Cardiac septum (tissue), 1 donor: ENCODE results near the gene CAPN12. TPM values are rescaled to one million over a fixed set of nuclear protein-coding genes. Genes with fewer than 3 reads are reported as not detected.
A peak's percentile ranks its signal among the peaks of the same experiment; 100 is the strongest.
"Not testable (repeated sequence)": the region's sequence is repeated elsewhere in the genome, so short reads cannot be mapped to it uniquely, and the experiment has no call there.

Experiments
- DNase-seq: peaks from one replicate; pipeline ENCODE4 v3.0.0-alpha.2; 2020; ENCODE audit warnings: low spot score
- intact Hi-C: fragments of 100-400 bp; cut with DNase I; formaldehyde crosslinking; loops from one replicate; pipeline ENCODE4 v1.14.0; 2022
- long read RNA-seq: library from polyadenylated mRNA; unstranded; transcript quantifications from one replicate; pipeline ENCODE4 v2.0.0, GENCODE V29; 2021
- total RNA-seq: library from RNA; stranded (reverse); fragmentation: NEBNext Ultra II Directional; extraction: Animal tissue kit (Norgen Biotek cat#: 25700); gene quantifications from one replicate; pipeline ENCODE4 v1.2.1, GENCODE V29; 2021
- donor health status: DM: no; HTN: no; CAD: no.

CAPN12 gene
- total RNA-seq: 1.7 TPM
- long read RNA-seq, transcript CAPN12-211 (1 exons, 2,552 nt): major isoform, 7 of 13 reads
- long read RNA-seq, partial matches to known transcripts: 0 of 13 reads
- long read RNA-seq, other reads (novel, unspliced or antisense): 6 of 13 reads

GRCh38 chr19:38744298-38744681 is at the start of gene CAPN12:
TSS of gene CAPN12 (minus strand) at chr19:38744474. CDS start at chr19:38744165, 309 bp downstream.
- DNase-seq: peak; percentile 62
- intact Hi-C loops: no loop called here

DNA sequence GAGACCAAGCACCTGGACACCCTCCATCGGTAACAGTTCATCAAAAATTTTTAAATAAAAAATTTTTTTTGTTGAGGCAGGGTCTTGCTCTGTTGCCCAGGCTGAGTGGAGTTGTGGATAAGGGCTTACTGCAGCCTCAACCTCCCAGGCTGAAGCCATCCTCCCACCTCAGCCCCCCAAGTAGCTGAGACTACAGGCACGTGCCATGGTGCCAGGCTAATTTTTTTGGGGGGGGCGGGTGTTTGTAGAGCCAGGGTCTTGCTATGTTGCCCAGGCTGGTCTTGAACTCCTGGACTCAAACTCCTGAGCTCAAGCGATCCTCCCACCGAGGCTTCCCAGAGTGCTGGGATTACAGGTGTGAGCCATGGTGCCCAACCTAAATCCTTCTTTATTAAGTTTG is 49.4 kb upstream of the CAPN12 start:
- intact Hi-C loops: no loop called here
- no peak for DNase-seq

GRCh38 chr19:38793177-38793576 is 48.9 kb upstream of the CAPN12 start:
- intact Hi-C loops: no loop called here

DNA sequence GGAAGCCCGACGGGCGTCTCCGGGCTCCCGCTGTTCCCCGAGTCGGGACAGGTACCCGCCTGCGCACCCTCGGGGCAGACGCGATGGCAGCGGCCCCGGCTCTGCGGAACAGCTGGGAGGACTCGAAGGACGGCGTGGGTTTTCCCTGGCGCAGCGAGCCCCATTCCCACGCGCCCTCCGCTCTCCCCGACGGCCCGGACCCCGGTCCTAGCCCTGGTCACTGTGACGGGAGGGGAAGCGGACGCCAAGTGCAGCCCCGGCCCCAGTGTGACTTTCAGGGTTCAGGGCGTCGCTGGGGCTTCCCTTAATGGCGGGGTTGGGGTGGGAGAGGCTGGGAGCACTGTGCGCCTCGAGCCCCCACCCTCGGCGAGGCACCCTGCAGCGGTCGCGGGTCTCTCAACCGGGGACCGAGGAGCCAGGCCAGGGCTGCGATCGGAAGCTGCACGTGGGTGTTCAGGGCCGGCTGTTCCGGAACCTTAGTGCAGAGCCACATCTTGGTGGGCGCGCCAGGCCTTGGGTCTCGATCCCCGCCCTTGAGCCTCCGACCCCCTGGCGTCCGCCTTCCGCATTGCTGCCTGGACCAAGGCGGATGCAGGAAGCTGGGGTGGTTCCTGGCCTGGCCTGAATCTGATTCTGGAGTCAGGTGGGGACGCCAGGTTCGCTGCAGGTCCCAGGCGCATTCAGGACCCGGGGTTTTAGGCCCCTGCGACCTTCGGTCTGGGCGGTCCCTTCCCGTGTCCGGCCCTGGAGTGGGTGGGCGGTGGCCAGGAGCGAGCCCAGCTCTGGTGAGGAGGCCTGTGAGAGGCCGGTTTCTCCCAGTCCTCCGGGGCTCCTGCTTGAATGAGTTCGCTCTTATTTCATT is 48.2 kb upstream of the CAPN12 start:
- intact Hi-C loops: no loop called here
- no peak for DNase-seq

More at GRCh38 chr19:38793177-38793576, 48.9 kb upstream of the CAPN12 start:
- no peak for DNase-seq

DNA sequence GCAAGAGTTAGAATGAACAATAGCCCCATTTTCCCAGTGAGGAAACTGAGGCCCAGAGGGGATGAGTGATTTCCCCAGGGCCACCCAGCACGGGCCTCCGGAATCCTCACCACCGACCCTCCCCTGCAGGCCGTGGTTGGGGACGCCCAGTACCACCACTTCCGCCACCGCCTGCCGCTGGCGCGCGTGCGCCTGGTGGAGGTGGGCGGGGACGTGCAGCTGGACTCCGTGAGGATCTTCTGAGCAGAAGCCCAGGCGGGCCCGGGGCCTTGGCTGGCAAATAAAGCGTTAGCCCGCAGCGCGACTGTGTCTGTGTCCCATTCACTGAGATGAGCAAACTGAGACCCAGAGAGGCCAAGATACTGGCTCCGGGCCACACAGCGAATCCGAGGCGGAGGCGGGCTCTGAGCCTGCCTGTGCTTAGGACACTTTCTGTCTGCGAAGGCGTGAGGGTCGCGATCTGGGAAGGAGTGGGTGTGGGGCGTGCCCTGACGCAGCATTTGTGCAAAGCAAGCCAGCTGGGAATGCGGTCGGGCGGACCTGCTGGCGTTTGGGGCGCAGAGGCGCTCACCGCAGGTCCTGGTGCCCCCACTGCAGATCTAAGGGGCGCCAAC is 47.3 kb upstream of the CAPN12 start:
- intact Hi-C loops: not testable (repeated sequence)

GRCh38 chr19:38790507-38791403 is 46.5 kb upstream of the CAPN12 start:
- DNase-seq, intact Hi-C loops: not testable (repeated sequence)

More for the DNA sequence above, 47.3 kb upstream of the CAPN12 start:
- DNase-seq: not testable (repeated sequence)

DNA sequence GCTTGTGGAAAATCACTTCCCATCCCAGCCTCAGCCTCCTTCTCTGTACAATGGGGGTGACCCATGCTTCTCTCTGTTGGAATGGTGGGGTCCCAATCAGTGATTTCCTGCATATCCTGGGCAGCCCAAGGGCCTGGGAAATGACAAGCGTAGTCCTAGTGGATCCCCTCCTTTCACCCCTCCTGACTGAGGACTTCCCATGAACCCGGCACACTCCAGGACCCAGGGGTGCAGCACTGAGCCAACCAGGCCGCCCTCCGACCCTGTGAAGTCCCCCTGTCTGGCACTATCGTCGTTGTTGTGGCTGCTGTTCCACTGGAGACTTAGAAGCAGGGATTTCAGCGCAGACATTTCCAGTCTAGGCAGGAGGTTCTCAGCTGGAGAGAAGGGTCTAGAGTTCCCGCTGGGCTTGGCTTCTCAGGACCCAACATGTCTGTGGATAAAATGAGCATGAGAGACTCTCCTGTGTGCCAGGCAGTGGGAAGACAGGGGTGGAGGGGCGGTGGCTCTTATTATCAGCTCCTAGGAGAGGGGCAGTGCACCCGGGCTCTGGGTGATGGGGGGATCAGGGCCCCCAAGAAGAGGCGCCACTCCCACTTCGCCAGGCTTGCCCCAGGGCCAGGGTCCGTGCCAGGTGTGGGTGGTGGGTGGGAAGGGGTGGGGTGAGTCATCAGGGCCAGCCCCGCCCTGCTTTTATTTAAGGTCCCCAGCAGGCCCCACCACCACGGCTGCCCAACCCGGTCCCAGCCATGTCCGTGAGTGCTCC is 44.4 kb upstream of the CAPN12 start, which contains the start of gene LGALS7B:
Gene LGALS7B (plus strand): TSS at position 723 of the 766 bp plus-strand sequence. CDS start 27 bp downstream, at position 750.
- DNase-seq: no peak
- intact Hi-C loops: no loop called here

GRCh38 chr19:38786572-38787265 is 42.4 kb upstream of the CAPN12 start:
- DNase-seq: no peak
- intact Hi-C loops: loop anchor here (2.0 kb wide), 1 partner anchor 54 kb away; no protein-coding TSS in a partner anchor

DNA sequence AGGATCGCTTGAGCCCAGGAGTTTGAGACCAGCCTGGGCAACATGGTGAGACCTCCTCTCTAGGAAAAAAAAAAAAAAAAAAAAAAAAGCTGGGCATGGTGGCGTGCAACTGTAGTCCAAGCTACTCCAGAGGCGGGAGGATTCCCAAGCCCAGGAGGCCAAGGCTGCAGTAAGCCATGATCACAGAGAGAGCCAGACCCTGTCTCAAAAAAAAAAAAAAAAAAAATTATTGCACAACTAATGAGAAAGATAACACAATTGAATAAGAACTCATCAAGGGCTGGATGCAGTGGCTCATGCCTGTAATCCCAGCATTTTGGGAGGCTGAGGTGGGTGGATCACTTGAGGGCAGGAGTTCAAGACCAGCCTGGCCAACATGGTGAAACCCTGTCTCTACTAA is 41.8 kb upstream of the CAPN12 start:
- not testable (repeated sequence) for DNase-seq
- intact Hi-C loops: loop anchor here (2.0 kb wide), 1 partner anchor 53 kb away; no protein-coding TSS in a partner anchor

DNA sequence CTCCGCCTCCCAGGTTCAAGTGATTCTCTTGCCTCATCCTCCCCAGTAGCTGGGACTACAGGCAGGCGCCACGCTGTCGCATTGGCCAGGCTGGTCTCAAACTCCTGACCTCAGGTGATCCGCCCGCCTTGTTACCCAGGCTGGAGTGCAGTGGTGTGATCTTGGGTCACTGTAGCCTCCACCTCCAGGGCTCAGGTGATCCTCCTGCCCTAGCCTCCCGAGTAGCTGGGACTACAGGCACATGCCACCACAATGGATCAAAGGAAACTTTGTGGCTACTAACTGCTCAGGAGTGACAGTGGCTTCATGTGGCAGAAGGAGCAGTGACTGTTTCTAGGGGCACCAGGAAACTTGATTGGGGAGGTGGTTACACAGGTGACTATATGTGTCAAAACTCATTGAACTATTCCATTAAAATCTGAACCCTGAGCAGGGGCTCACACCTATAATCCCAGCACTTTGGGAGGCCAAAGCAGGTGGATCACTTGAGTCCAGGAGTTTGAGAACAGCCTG is 41.0 kb upstream of the CAPN12 start:
- no peak for DNase-seq
- intact Hi-C loops: no loop called here

- intact Hi-C loops: no loop called here
- no peak for DNase-seq
Observed at GRCh38 chr19:38784224-38784623, 40.0 kb upstream of the CAPN12 start.

GRCh38 chr19:38782212-38782611 is 37.9 kb upstream of the CAPN12 start:
- DNase-seq, intact Hi-C loops: not testable (repeated sequence)

- DNase-seq: no peak
- intact Hi-C loops: no loop called here
Observed at GRCh38 chr19:38781058-38781457, 36.8 kb upstream of the CAPN12 start.

GRCh38 chr19:38780443-38780842 is 36.2 kb upstream of the CAPN12 start:
- intact Hi-C loops: no loop called here
- DNase-seq: no peak

DNA sequence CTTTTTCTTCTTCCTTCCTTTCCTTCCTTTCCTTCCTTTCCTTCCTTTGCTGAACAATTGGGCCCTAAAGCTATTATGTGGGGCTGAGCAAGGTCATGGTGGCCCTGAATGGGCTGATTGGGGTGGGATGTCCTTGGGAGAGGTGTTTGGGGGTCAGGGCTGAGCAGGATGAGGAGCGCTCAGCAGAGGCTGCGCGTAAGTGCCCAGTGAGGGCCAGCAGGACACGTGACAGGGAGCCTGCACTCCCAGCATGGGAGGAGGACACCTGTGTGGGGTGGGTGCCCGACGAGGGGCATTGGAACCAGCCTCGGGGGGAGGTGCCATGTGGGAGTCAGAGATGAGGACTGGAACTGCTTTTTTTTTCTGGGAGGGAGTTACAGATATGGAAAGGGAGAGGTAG is 34.5 kb upstream of the CAPN12 start:
- intact Hi-C loops: no loop called here
- no peak for DNase-seq

DNA sequence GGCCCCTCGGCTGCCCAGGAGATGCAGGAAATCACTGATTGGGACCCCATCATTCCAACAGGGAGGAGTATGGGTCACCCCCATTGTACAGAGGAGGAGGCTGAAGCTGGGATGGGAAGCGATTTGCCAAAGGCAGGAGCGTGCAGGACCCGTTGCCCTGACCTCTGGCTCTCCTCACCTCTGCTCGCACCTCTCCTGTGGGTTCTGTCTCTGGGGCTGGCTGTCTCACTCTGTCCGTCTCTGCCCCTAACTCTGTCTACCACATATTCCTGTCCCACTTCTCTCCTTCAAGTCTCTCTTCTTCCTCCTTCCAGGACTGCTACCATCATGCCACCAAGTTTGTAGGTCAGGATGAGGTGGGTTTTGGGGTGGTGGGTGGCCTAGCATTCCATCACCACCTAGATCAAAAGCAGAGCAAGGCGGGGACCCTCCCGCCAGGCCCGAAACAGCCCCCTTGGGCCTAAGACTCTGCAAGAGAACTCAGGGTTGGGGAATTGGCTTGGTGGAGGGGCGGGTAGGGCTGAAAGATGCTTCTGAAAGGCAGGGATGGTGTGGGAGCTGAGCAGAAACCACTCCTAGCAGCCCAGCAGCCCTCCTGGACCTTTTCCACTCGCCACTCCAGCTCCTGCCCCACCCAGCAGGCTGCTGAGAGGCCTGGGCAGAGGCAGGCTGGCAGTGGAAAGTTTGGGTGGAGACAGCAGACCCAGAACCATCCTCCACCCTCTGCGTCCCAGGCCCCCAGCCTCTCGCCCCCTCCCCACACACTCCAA is 30.1 kb upstream of the CAPN12 start:
- no peak for DNase-seq
- intact Hi-C loops: no loop called here

DNA sequence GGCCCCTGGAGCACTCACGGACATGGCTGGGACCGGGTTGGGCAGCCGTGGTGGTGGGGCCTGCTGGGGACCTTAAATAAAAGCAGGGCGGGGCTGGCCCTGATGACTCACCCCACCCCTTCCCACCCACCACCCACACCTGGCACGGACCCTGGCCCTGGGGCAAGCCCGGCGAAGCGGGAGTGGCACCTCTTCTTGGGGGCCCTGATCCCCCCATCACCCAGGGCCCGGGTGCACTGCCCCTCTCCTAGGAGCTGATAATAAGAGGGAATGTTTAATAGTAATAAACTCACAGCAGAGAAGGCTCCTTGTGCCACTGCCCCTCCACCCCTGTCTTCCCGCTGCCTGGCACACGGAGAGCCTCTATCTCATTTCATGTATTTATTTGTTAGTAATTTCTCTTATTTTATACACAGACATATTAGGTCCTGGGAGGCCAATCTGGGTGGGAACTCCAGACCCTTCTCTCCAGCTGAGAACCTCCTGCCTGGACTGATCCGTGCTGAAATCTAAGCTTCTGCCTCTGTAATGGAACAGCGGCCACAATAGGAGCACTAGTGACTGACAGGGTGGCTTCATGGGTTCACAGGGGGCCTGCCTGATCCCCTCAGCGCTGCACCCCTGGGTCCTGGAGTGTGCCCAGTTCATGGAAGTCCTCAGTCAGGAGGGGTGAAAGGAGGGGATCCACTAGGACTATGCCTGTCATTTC is 29.3 kb upstream of the CAPN12 start, which contains the start of gene LGALS7:
Gene LGALS7 (minus strand): TSS at position 49 of the 709 bp plus-strand sequence. CDS start 25 bp downstream, at position 24.
- DNase-seq: no peak
- intact Hi-C loops: no loop called here
